Transverse colon (tissue), 4 donors: ENCODE measurements around the gene DCANP1. TPM values are rescaled to one million over a fixed set of nuclear protein-coding genes. Genes with fewer than 3 reads are reported as not detected.
"Not testable (repeated sequence)": the region's sequence is repeated elsewhere in the genome, so short reads cannot be mapped to it uniquely, and the experiment has no call there.

Experiments
- DNase-seq: peaks from one replicate; pipeline ENCODE4 v3.0.0-alpha.2; 2019
- H3K27ac ChIP-seq, 4 donors: fragments of 200-600 bp; sonication (generic); 2 replicates each; pipeline ENCODE4 v1.5.1; 2016 to 2018; ENCODE audit warnings: inconsistent platforms in 4 of 4
- H3K27me3 ChIP-seq: fragments of 200-600 bp; sonication (generic); 2 replicates; pipeline ENCODE4 v1.5.1; 2017; ENCODE audit warnings: inconsistent platforms
- H3K36me3 ChIP-seq, 4 donors: fragments of 200-600 bp; sonication (generic); 2 replicates each; pipeline ENCODE4 v1.5.1; 2017 to 2019; ENCODE audit warnings: inconsistent platforms in 4 of 4
- H3K4me1 ChIP-seq, 4 donors: fragments of 200-600 bp; sonication (generic); 2 replicates each; pipeline ENCODE4 v1.5.1; 2017 to 2020; ENCODE audit warnings: inconsistent platforms in 4 of 4
- H3K4me3 ChIP-seq, 4 donors: fragments of 200-600 bp; sonication (generic); 1 replicate in 1 of 4; 2 replicates in 3 of 4; pipeline versions ENCODE4 v1.5.1 to v1.6.1; 2017 to 2019; ENCODE audit warnings: inconsistent platforms in 4 of 4
- H3K9me3 ChIP-seq, 2 donors: fragments of 200-600 bp; sonication (generic); 2 replicates each; pipeline ENCODE4 v1.5.1; 2017 to 2019; ENCODE audit warnings: inconsistent platforms in 2 of 2
- EP300 ChIP-seq: sonication (generic); formaldehyde crosslinking; IDR thresholded peaks from one replicate; pipeline ENCODE4 v1.6.1; 2017; ENCODE audit warnings: antibody characterized with exemption, low read depth
- POLR2A ChIP-seq: fragments of 450-650 bp; IDR thresholded peaks from one replicate; pipeline ENCODE4 v1.6.1; 2016; ENCODE audit warnings: antibody characterized with exemption, mild to moderate bottlenecking, moderate library complexity
- POLR2AphosphoS5 ChIP-seq, 3 donors: sonication (generic); formaldehyde crosslinking; IDR thresholded peaks; one replicate each; pipeline ENCODE4 v1.6.1; 2016; ENCODE audit warnings: antibody characterized with exemption in 3 of 3
- WGBS, 2 donors: methylation state at CpG; one replicate each; pipeline ENCODE4 v1.1.5; 2018; ENCODE audit warnings: low coverage in 1 of 2; 5-methylcytosine and 5-hydroxymethylcytosine counted together
- in situ Hi-C, 4 donors: fragments of 200-750 bp; cut with MboI; loops; one replicate each; pipeline versions ENCODE4 v1.15.0 to v1.15.1; 2017; ENCODE audit warnings: low sequenced_read_pairs in 3 of 4, low pct_ligation_motif_present in 1 of 4, low pct_unique_long_range_greater_than_20kb in 1 of 4
- intact Hi-C: fragments of 100-400 bp; cut with DNase I; formaldehyde crosslinking; loops from one replicate; pipeline ENCODE4 v1.15.1; 2023; ENCODE audit warnings: low total_unique reads
- total RNA-seq, 4 donors: library from RNA; depleted of rRNA; stranded (reverse); fragments of >200 nt; gene quantifications; one replicate each; pipeline ENCODE4 v1.1.0, GENCODE V29; 2016
- TF ChIP-seq, protein P1 (sequence below), 5 experiments: fragments of 200-600 bp in 3 of 5; fragments of 450-650 bp in 2 of 5; sonication (generic) in 3 of 5; IDR thresholded peaks; 1 replicate in 2 of 5; 2 replicates in 3 of 5; pipeline ENCODE4 v1.5.1; 2016 to 2017; ENCODE audit warnings: antibody characterized with exemption in 5 of 5, inconsistent platforms in 3 of 5, mild to moderate bottlenecking in 2 of 5, moderate library complexity in 1 of 5

DCANP1 gene
- total RNA-seq, result under 1 TPM in 1 of 4 donors, not detected in 3; 0.95 TPM

DNA sequence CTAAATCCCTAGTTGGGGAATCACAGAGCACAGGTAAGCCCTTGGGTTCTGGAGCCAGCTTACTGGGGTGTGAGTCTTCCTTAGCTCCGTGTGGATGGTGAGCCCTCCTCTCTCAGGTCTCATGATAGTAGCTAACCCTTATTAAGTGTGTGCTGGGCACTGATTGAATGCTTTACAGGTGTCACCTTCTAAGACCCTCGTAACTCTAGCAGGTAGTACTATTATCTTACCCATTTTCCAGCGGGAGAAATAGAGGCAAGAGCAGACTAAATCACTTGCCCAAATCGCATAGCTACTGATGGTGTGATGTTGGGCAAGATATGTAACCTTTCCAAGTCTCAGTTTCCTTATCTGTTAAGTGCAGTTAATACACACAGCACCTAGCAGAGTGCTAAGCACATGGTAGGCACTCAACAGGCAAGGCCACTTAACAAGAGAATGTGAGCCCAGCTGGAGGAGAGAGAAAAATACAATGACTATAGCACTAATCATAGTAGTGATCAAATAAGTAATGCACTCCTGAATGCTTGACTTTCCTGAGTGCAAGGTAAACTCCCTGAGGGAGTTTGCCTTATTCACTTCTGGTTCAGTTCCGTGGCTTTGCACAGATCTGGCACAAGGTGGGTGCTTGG is at the start of gene DCANP1:
TSS of gene DCANP1 (minus strand) at position 51 of the 632 bp plus-strand sequence. CDS start 240 bp downstream, outside the sequence.
- WGBS, 2 donors, result 86% methylated on average over 5 of the region's 5 CpGs; no CpG with 5 or more reads in 1 of the 2 donors
- Histone ChIP-seq H3K4me1 (no peaks in the 10 kb centered on the region), H3K36me3 (no peaks in the 10 kb centered on the region), H3K4me3 (no peak within 1 kb of the TSS), H3K9me3 (no peaks in the 10 kb centered on the region), H3K27ac (no peak within 1 kb of the TSS), H3K27me3 (no peaks in the 10 kb centered on the region)
- TF ChIP-seq POLR2A (no peak), EP300 (no peak), POLR2AphosphoS5 (IDR thresholded peaks at IDR 0.05) (no peak)
- TF ChIP-seq, protein P1, sequence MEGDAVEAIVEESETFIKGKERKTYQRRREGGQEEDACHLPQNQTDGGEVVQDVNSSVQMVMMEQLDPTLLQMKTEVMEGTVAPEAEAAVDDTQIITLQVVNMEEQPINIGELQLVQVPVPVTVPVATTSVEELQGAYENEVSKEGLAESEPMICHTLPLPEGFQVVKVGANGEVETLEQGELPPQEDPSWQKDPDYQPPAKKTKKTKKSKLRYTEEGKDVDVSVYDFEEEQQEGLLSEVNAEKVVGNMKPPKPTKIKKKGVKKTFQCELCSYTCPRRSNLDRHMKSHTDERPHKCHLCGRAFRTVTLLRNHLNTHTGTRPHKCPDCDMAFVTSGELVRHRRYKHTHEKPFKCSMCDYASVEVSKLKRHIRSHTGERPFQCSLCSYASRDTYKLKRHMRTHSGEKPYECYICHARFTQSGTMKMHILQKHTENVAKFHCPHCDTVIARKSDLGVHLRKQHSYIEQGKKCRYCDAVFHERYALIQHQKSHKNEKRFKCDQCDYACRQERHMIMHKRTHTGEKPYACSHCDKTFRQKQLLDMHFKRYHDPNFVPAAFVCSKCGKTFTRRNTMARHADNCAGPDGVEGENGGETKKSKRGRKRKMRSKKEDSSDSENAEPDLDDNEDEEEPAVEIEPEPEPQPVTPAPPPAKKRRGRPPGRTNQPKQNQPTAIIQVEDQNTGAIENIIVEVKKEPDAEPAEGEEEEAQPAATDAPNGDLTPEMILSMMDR (IDR thresholded peaks at IDR 0.05), result no peak
- no peak for DNase-seq
- intact Hi-C loops, result no loop called here
- in situ Hi-C loops, result no loop called here

GRCh38 chr5:135495531-135495930 is 48.4 kb upstream of the DCANP1 start:
- H3K4me1 ChIP-seq, DNase-seq, intact Hi-C loops, H3K27ac ChIP-seq, H3K9me3 ChIP-seq, in situ Hi-C loops, H3K4me3 ChIP-seq, H3K36me3 ChIP-seq: not testable (repeated sequence)
- peaks cover 63% of the 10 kb centered on the region for H3K27me3 ChIP-seq
- whole genome bisulfite sequencing, 2 donors, result 17 to 76% methylated on average over 1 to 4 of the region's 4 CpGs

DNA sequence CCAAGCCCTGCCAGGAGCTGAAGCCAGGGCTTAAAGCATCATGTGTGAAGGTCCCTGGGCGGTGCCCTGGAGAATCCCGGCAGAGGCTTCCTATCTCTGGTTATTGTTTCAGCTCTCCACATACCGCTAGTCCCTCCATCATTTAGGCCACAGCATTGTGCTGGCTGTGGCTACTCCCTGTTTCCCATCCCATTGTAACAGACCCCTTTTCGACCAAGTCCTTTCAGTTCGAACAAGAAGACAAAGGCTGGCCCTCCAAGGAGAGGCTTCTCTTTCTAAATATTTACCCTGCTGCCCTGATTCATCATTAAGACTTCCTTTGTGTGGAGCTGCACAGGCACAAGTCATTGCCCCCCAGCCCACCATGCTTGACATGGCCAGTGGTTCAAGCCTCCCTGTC is 47.0 kb upstream of the DCANP1 start:
- TF ChIP-seq POLR2AphosphoS5 (IDR thresholded peaks at IDR 0.05) (no peak), EP300 (no peak), POLR2A (no peak)
- TF ChIP-seq, protein P1 (IDR thresholded peaks at IDR 0.05), result no peak
- Histone ChIP-seq H3K27ac (no peak overlapping the region), H3K9me3 (no peaks in the 10 kb centered on the region), H3K4me3 (no peak overlapping the region), H3K4me1 (peaks cover 0 to 12% (median 10%) of the 10 kb centered on the region in 4 donors), H3K27me3 (peaks cover 72% of the 10 kb centered on the region), H3K36me3 (no peaks in the 10 kb centered on the region)
- DNase-seq, result no peak
- in situ Hi-C loops (no loop called here), intact Hi-C loops (no loop called here)
- 88% methylated on average over 5 of the region's 5 CpGs; no CpG with 5 or more reads in 1 of the 2 donors for WGBS, 2 donors

- Histone ChIP-seq H3K27ac (no peak overlapping the region), H3K27me3 (peaks cover 72% of the 10 kb centered on the region), H3K36me3 (no peaks in the 10 kb centered on the region), H3K4me3 (no peak overlapping the region), H3K9me3 (no peaks in the 10 kb centered on the region), H3K4me1 (peaks cover 0 to 18% (median 15%) of the 10 kb centered on the region in 4 donors)
- in situ Hi-C loops (no loop called here), intact Hi-C loops (no loop called here)
- no peak for DNase-seq
- TF ChIP-seq, protein P1 (IDR thresholded peaks at IDR 0.05), result no peak
- no peak for TF ChIP-seq POLR2AphosphoS5 (IDR thresholded peaks at IDR 0.05)
- TF ChIP-seq POLR2A, result no peak
- TF ChIP-seq EP300, result no peak
- 68% methylated on average over 8 of the region's 8 CpGs; no CpG with 5 or more reads in 1 of the 2 donors for WGBS, 2 donors
These were observed 46.4 kb upstream of the DCANP1 start for GRCh38 chr5:135493406-135494180.
